HCT116 (cell line): ENCODE results near the gene ACVRL1.

Source experiments
- CTCF ChIP-seq, 3 experiments: fragments of 200-600 bp in 1 of 3; sonication (generic) in 1 of 3; IDR thresholded peaks in 2 of 3; conservative IDR thresholded peaks in 1 of 3; 2 replicates each; pipeline ENCODE4 v1.5.1; 2012 to 2017; ENCODE audit warnings: low read depth in 2 of 3, low read length in 2 of 3, antibody characterized with exemption in 1 of 3, borderline replicate concordance in 1 of 3, control low read depth in 1 of 3, mild to moderate bottlenecking in 1 of 3, mixed read lengths in 1 of 3, mixed run types in 1 of 3, moderate library complexity in 1 of 3; ENCODE audit not compliant: insufficient read depth in 1 of 3
- POLR2AphosphoS5 ChIP-seq: IDR thresholded peaks from 2 replicates; pipeline ENCODE4 v1.6.1; 2011; ENCODE audit warnings: mild to moderate bottlenecking, low read depth, low read length, moderate library complexity

- TF ChIP-seq POLR2AphosphoS5 = no peak
- TF ChIP-seq CTCF (IDR thresholded peaks at IDR 0.05 in 2 of 3, conservative IDR thresholded peaks at IDR 0.05 in 1 of 3; ENCODE audit: borderline replicate concordance in 1 of 3, insufficient read depth in 1 of 3, low read depth in 2 of 3, low read length in 2 of 3) = no peak
Measured at GRCh38 chr12:51863363-51863932, 43.9 kb upstream of the ACVRL1 start.
